ENCODE measurements around the gene CSTF3.
"Not testable (repeated sequence)": the region's sequence is repeated elsewhere in the genome, so short reads cannot be mapped to it uniquely, and the experiment has no call there.

Gene CSTF3

DNA sequence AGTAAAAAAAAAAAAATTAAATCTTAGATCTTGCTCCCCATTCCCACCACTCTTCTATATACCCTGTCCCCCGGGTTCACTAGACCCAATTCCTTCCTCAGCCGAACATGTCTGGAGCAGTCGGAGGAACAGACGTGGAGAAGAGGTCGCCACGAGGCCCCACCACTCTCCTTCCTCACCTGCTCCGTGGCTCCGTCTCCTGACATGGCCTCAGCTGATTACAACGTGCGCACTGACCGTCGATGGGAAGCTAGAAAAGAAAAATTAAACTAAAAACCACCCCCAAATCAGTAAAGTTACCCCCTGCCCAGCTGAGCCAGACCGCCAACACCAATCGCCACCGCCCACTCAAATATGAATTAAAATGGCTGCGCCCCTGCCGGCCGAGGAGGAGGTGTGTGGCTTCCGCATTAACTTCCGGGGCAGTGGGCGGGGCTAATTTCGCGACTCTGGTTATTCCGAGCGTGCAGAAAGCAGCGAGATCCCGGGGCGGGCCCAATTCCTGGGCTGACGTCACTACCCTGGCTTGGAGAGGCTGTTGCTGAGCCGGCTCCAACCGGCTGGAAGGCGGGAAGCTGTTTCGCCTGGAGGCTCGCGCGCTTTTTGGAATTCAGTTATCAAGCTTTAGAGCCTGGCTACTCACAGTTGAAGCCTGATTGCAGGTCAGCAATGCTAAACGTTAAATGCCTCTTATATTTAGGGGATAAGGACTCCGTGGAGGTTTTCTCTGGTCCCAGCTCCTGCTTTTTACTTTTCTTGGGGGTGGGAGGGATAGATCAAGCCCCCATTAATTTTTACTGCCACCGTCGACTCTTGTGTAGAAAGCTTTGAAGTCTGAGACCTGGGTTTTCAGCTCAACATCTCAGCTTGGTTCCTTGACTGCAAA is at the start of gene CSTF3:
Gene CSTF3 (minus strand): TSS at position 361 of the 886 bp plus-strand sequence. CDS start 155 bp downstream, at position 206.
- DNase-seq (ENCODE audit: low read depth in 2 of 2) = peak; percentile 96 to 100

DNA sequence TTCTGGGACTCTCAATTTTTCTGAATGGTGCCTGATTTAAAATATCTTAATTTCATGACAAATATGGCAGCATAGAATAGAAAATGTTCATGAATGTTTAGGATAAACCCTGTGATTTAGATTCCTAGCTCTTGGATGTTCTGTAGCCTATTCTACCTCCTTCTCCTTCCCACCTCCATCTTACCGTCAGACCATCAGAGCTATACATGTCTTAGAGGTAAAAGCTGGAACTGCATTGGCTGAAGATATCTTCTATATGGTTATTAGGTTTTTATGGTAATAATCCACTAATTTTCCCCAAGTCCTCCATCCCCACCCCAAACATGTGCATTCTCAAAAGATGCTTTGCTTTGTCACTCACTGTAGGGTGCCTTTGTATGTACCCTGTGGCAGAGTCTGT is 46.9 kb upstream of the CSTF3 start:
- no peak for DNase-seq (ENCODE audit: low read depth in 2 of 2)

DNA sequence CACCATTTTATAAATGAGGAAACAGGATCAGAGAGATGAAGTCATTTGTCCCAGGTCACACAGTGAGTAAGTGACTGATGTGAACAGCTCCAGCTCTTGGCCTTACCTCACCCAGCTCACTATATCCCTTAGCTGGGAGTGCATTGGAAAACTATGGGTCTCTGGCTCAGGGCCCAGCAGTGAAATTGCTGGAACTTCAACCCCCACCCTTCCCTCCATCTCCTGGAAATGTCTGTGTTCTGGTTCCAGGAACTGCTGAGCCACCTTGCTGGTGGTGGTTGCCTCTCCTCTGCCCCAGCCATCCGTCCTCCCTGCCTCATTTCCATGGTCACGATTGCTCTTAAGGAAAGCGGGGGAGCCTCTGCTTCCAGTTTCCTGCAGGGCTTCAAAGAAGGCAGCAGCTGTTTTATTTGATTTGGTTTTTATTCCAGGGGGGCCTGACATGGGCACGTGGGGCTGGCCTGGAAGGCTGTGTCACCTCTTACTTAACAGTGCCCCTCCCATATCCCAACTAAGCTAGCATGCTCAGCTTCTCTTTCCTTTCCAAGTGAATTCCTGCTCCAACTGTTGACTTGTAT is 46.2 kb upstream of the CSTF3 start:
- DNase-seq (ENCODE audit: low read depth in 2 of 2) = no peak

DNA sequence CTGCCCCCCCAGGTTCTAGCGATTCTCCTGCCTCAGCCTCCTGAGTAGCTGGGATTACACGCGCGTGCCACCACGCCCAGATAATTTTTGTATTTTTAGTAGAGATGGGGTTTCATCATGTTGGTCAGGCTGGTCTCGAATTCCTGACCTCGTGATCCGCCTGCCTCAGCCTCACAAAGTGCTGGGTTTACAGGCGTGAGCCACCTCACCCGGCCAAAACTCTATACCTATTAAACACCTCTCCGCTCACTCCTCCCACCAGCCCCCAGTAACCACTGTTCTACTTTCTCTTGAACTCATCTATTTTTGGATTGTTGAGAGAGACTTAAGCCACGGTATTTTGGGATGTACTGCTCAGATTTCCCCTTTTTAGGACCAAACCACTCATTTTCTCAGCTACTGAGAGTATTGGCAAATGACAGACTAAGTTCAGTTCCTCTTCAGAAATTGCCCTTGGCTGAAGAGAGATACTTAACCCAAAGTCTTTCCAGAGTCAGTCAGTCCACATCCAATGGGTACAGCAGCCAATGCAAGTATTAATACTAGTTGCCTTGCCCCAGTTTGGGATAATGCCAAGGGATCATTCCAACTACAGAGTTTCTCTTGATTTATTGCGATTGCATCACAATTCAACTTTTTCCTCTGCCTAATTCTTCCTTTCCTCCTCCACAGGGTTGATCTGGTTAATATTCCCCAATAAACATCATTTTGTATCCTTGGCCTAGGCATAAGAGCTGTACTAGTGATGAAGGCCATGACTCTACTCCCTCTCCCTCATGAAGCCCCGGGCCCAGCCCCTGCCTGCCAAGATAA is 36.8 kb upstream of the CSTF3 start:
- no peak for DNase-seq (ENCODE audit: low read depth in 2 of 2)

DNA sequence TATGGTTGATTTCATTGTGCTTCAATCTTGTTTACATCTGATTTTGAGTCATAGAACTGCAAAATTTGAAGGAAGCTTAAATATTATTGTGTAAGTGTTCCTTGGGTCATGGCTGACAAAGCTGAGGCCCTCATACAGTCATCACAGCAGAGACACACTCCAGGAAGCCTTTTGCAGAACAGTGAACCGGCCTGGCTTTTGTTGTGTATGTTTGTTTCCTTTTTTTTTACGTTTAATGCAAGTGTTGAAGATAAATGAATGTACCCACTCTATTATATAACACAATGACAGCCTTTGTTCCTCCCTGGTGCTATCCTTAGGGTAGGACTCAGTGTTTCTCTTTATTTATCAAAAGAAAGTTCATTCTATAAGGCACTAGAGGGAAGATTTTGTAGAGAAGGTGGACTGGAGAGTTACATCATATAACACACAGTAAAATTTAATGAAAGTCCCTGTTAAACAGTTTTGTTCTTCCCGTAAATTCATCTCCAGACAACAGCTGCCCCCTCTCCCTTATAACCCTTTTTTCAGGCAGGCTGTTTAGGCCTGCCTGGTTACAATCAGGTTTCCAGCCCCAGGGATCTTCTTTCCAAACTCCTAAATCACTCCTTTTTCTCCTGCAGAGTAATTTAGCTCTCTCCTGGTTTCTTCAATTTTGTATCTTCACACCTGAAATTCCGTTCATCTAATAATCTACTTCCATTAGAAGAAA is 34.3 kb upstream of the CSTF3 start:
- no peak for DNase-seq (ENCODE audit: low read depth in 2 of 2)

DNA sequence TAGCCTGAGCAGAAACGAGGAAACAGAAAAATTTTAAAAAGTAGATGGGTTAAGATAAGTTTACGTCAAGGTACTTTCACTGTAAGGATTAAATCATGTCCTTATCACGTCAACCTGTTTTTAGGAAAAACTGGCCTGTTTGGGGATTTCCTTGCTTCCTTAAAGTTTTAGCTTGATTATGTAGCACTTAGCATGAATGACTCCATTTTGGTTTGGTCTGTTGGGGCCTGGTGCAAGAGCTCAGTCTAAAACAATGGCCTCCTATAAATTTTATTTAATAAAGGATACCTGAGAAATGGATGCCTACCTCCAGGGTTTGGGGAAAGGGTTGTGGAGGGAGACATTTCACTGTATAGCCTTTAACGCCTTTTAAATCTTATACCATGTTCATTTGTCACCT is 33.2 kb upstream of the CSTF3 start:
- DNase-seq (ENCODE audit: low read depth in 2 of 2) = no peak

DNA sequence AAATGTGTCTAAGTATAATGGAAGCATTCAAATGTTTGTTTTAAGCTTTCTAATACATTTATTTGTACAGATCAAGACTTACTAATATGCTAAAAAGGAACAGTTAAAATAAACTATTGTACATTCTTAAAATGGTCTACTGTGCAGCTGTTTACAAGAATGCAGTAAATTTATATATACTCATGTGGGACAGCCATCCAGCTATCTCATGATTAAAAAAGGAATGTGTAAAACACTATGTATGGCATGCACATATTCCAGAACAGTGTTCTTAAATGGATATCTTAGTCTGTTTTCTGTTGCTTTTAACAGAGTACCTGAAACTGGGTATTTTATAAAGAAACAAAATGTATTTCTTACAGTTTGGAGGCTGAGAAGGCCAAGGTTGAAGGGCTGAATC is 30.2 kb upstream of the CSTF3 start:
- DNase-seq (ENCODE audit: low read depth in 2 of 2) = no peak

DNA sequence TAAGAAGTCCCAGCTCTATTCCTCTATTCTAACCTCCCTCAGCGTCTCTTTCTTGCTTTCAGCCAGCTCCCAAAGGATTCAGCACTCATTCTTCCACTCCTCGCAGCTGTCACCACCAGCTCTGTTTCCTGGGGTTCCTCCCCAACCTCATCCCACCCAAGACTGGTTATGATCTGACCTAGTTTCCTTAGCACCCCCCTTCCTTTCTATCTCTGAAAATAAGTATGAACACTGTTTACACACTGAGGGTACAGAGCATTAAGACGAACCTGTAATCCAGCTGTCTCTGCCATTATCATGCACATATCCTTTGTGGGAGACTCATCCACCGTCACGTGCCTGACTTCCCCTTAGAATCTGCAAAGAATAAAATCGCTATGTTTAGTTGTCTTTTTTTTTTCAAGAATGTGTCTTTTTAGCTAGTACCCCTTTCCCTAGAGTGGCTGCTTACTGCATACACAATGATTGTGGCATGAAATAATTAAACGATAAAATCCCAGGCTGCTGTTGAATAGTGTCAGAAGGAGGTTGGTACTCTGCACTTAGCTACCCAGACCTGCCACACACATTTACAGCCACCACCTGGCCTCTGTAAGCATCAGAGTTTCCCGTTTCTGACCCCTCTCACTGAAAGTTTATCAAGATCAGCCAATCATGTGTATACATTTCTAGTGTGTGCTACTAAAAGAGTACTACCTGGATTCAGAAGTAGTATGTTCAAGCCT is 26.9 kb upstream of the CSTF3 start:
- DNase-seq (ENCODE audit: low read depth in 2 of 2) = no peak

DNA sequence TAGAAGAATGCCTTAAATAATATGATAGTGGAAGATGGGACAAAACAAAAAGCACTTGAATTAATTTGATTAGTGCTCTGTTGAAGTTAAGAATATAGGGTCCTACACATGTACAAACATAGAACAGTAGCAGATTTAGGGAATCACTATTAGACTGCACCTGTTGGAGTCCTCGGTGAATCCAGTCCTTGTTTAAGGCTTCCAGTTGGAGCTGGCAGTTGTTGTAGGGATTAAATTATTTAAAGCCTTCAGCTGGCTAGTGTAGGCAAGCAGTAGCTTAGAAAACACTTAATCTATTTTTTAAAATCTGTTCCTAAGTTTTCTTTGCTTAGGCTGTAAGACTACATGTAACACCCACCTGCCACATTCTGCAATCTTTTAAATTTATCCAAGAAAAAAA is 24.5 kb upstream of the CSTF3 start:
- no peak for DNase-seq (ENCODE audit: low read depth in 2 of 2)

DNA sequence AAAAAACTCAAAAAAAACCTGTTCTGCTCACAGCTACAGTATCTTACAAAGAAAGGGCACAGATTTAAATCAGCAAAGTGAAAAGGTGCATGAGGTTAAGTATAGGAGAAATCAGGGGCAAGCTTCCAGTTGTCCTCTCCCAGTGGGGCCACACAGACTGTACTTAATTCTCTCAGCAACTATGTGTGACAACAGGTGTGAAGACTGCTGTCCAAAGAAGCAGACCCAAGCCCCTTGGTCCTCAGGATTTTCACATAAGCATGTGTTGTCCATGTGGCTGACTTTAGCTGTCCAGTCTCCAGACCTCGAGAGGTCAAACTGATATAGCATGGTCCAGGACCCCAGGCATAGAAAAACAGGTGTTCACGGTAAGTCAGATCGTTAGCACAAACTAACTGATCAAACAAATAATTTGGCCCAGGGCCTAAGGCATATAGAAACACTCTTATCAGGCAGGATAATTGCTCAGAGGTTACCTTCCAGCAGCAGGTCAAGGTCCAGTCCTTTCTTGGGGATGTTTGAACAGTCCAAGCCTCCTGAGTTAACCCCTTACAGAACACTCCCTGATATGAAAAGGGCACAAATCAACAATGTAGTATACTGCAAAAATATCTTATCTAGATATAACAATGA is 21.1 kb upstream of the CSTF3 start:
- DNase-seq (ENCODE audit: low read depth in 2 of 2) = no peak

DNA sequence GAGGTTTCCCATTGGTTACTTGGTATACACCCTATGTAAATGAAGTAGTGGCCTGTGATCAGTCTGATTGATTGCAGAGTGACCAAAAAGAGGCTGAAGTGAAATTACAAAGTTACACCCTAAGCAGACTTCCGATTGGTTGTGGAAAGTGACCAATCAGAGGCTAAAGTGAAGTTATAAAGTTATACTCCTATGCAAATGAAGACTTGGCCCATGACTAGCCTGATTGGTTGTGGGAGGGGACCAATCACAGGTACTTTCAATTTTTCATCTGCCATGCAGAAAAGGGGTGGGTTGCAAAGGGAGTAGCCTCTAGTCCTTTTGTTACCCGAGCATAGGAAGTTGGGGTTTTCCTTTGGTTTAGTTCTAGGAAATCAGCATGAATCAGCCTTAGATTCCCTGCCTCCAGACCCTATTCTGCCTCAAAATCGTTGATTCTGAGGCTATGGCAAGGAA is 18.1 kb upstream of the CSTF3 start:
- DNase-seq (ENCODE audit: low read depth in 2 of 2) = no peak

DNA sequence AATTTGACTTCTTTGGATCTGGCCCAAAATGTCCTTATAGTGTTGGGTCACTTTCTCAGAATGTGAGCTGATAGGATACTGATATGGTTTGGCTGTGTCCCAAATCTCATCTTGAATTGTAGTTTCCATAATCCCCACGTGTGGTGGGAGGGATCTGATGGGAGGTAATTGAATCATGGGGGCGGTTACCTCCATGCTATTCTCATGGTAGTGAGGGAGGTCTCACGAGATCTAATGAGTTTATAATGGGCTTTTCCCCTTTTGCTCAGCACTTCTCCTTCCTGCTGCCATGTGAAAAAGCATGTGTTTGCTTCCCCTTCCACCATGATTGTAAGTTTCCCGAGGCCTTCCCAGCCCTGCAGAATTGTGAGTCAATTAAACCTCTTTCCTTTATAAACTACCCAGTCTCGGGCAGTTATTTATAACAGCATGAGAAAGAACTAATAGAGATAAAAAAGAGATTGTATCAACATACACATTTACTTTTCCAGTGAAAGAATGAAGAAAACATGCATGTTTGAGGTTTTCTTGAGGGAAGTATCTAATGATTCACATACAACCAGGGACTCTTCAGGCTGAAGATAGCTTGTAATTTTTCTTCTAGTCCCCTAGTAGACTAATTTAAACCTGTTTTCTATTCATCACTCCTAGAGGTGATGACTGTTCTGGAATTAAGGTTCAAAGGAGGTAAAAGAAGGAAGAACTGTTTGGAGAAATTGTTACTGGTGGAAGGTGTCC is 17.3 kb upstream of the CSTF3 start:
- DNase-seq (ENCODE audit: low read depth in 2 of 2) = no peak

DNA sequence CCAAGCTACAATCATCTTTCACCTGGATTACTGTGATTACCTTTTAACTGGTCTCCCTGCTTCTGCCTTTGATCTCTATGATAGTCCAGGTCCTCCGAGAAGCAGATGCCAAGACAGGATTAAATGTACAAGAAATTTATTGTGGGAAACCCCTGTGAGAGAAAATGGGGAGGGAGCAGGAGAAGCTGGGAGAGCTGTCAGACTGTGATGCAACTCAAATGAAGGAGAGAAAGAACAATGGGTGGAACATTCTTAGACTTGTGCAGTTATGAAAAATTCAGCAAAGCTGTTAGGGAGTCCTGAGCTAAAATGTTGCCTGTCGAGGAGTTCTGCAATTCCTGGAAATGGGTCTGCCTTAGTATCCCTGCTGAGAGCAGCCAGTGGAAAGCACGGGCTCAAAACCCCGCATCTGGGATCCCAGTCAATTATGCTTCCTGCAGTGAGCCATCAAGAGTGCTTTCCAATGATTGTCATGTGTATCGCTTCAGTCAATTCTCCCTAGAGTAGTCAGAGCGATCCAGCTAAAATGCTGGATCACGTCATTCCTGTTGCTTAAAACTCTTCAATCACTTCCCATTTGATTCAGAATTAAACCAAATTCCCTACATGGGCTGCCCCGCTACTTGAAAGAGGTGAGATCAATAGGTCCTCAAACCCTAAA is 16.5 kb upstream of the CSTF3 start:
- no peak for DNase-seq (ENCODE audit: low read depth in 2 of 2)

DNA sequence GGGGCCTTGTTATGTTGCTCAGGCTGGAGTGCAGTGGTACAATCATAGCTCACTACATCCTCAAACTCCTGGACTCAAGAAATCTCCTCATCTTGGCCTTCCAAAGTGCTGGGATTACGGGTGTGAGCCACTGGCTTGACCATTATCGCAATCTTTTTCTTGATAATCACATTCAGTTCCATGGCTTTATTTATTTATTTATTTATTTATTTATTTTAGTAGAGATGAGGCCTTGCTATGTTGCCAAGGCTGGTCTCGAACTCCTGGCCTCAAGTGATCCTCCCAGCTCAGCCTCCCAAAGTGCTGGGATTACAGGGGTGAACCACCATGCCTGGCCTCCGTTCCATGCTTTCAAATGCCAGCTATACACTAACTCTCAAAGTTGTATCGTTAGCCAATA is 15.5 kb upstream of the CSTF3 start:
- not testable (repeated sequence) for DNase-seq (ENCODE audit: low read depth in 2 of 2)

DNA sequence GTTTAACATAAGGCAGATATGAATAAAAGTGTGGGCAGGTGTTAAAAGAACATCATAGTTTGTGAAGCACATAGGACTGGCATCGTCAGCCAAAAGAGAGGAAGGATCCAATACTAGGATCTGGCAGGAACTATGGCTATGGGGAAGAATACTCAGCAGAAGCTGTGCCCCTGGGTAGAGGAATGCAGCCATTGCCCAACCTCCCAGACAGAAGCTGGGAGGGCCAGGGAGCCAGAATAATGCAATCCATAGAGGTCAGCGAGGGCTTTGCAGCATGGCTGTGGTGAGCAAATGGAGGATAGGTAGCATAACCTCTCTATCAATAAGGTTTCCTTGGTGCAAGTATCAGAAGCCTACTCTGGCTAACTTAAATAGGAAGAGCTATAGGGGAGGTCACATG is 11.7 kb upstream of the CSTF3 start:
- DNase-seq (ENCODE audit: low read depth in 2 of 2) = no peak

DNA sequence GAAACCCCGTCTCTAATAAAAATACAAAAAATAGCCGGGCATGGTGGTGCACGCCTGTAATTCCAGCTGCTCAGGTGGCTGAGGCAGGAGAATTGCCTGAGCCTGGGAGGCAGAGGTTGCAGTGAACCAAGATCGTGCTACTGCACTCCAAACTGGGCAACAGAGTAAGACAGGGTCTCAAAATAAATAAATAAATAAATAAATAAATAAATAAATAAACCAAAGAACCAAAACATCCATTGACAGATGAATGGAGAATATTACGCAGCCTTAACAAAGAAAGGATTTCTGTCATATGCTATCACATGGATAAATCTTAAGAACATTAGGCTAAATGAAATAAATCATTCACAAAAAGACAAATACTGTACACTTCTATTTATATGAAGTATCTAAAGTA is 11.1 kb upstream of the CSTF3 start:
- no peak for DNase-seq (ENCODE audit: low read depth in 2 of 2)

DNA sequence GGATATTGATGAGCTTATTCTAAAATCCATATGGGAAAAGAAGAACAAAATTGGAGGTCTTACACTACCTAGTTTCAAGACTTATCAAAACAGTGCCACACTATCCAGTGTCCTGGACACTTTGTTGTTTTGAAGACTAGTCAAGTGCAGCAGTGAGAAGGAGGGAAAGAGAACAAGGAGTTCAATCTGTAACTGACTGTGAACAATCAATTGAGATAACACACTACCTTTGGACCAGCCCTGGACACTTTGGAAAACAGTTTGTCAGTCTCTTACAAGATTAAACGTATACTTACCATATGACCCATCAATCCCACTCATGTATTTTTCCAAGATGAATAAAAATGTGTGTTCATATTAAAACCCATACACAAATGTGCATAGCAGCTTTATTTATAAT is 10.0 kb upstream of the CSTF3 start:
- no peak for DNase-seq (ENCODE audit: low read depth in 2 of 2)

DNA sequence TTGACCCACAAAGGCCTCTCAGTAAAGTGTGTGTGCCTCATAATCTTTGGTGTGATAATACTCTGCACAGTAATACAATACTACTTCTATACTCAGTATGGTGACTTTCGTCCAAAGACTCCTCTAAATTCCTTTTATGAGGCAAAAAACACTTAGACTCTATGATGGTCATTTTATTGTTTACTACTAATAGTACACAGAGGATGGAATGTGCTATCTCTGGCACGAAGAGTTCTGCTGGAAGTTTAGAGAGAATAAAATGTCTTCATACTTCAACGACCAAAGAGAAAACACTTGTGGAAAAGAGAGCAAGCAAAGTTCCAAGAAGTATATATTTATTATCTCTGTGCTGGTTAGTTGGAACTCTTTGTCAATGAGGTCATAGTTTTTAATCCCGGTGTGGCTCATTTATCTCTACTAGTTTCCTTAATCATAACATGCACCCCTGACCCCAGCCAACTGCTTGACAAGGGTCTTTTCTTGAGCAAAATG is 7.5 kb upstream of the CSTF3 start:
- no peak for DNase-seq (ENCODE audit: low read depth in 2 of 2)

DNA sequence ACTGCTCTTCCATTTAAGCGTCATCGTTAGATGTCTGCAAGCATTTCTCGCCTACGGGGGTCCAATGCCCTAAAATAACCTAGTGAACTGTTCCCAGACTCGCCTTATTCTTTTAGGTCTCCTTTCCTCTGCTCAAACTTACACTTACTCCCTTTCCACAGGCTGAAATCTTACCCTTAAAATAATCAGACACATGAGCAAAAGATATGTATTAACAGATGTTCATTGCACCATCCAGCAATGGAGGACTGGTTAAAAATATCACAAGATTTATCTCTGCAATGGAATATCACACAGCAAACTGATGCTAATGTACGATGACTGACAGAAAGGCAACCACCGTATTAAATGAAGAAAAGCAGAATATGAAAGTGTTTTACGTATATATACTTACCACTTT is 1.6 kb upstream of the CSTF3 start:
- DNase-seq (ENCODE audit: low read depth in 2 of 2) = no peak

Measured in activated CD4-positive, alpha-beta T cell treated with anti-CD3 and anti-CD28 coated beads for 24 hours (primary cell).